GM12878 (cell line): Measurements from ENCODE around the gene IL16. TPM values are rescaled to one million over a fixed set of nuclear protein-coding genes. Genes with fewer than 3 reads are reported as not detected.

ENCODE experiments used
- ATAC-seq: fragments of 200-7000 bp; cut with Tn5 transposase; 3 replicates; pipeline ENCODE4 v1.9.1; 2020; ENCODE audit warnings: mild to moderate bottlenecking, moderate library complexity
- BruUV-seq: library from RNA; stranded (reverse); fragments of 400-500 nt; replicated peaks from 2 replicates; lab custom pipeline; 2021; lab: Mats Ljungman, UMichigan
- CTCF ChIA-PET: fragments of 300-600 bp; sonication (Branson Sonifier 250); formaldehyde crosslinking; extraction: SDS; loops from one replicate; lab custom pipeline; 2021; ENCODE audit warnings: inconsistent platforms; lab: Yijun Ruan, JAX
- POLR2A ChIA-PET: fragments of 350-600 bp; formaldehyde crosslinking; extraction: SDS; loops from one replicate; lab custom pipeline; 2021; ENCODE audit warnings: inconsistent platforms; lab: Charles Lee
- RAD21 ChIA-PET: fragments of 300-600 bp; sonication (Branson Sonifier 250); formaldehyde crosslinking; loops from one replicate; lab custom pipeline; 2023; ENCODE audit warnings: antibody characterized with exemption; ENCODE audit not compliant: unreplicated experiment; lab: Charles Lee
- SMC1A ChIA-PET: fragments of 300-600 bp; sonication (Branson Sonifier 250); formaldehyde crosslinking; loops from one replicate; lab custom pipeline; 2023; ENCODE audit not compliant: unreplicated experiment, uncharacterized antibody; lab: Charles Lee
- DNase-seq: peaks from one replicate; pipeline ENCODE4 v3.0.0-alpha.2; 2011; ENCODE audit warnings: low read depth, low spot score
- FAIRE-seq: peaks from 3 replicates; lab custom pipeline; 2011; peaks lifted over from hg19 to GRCh38; lab: Jason Lieb, UNC
- H2AFZ ChIP-seq: 2 replicates; pipeline ENCODE4 v1.6.0; 2011; ENCODE audit warnings: low read depth, low read length, control low read depth; ENCODE audit not compliant: control insufficient read depth
- H3K27ac ChIP-seq: 2 replicates; pipeline ENCODE4 v1.5.1; 2011; ENCODE audit warnings: control low read depth; ENCODE audit not compliant: control insufficient read depth, insufficient read depth
- H3K27me3 ChIP-seq, 2 experiments: replicated peaks in 1 of 2; 2 replicates each; pipeline versions ENCODE4 v1.6.0 to v1.6.1; 2011; ENCODE audit warnings: low read length in 1 of 2; ENCODE audit not compliant: control insufficient read depth in 2 of 2, insufficient read depth in 2 of 2
- H3K36me3 ChIP-seq, 2 experiments: 2 replicates each; pipeline ENCODE4 v1.5.1; 2011; ENCODE audit warnings: low read length in 1 of 2; ENCODE audit not compliant: control insufficient read depth in 2 of 2, insufficient read depth in 2 of 2
- H3K4me1 ChIP-seq: 2 replicates; pipeline ENCODE4 v1.6.1; 2011; ENCODE audit warnings: mild to moderate bottlenecking, low read length, moderate library complexity, mixed read lengths; ENCODE audit not compliant: control insufficient read depth, insufficient read depth
- H3K4me2 ChIP-seq: 2 replicates; pipeline ENCODE4 v1.6.0; 2011; ENCODE audit warnings: control low read depth; ENCODE audit not compliant: control insufficient read depth, insufficient read depth
- H3K4me3 ChIP-seq: fragments of 200-600 bp; sonication (generic); 2 replicates; pipeline ENCODE4 v1.5.1; 2016
- H3K79me2 ChIP-seq: 2 replicates; pipeline ENCODE4 v1.6.0; 2011; ENCODE audit warnings: low read length; ENCODE audit not compliant: control insufficient read depth, insufficient read depth
- H3K9ac ChIP-seq: 2 replicates; pipeline ENCODE4 v1.8.0; 2011; ENCODE audit warnings: low read length, control low read depth, mixed read lengths; ENCODE audit not compliant: control insufficient read depth, insufficient read depth
- H3K9me3 ChIP-seq: replicated peaks from 3 replicates; pipeline ENCODE4 v1.5.1; 2011; ENCODE audit warnings: mild to moderate bottlenecking, low read length; ENCODE audit not compliant: control insufficient read depth, insufficient read depth
- H4K20me1 ChIP-seq: 2 replicates; pipeline ENCODE4 v1.6.0; 2011; ENCODE audit not compliant: control insufficient read depth, insufficient read depth
- ATF7 ChIP-seq: fragments of 450-650 bp; IDR thresholded peaks from 2 replicates; pipeline ENCODE4 v1.6.1; 2016; ENCODE audit warnings: low read depth, mild to moderate bottlenecking
- BHLHE40 ChIP-seq, 2 experiments: fragments of 450-650 bp in 1 of 2; IDR thresholded peaks; 2 replicates each; pipeline ENCODE4 v1.6.1; 2011 to 2017; ENCODE audit warnings: low read depth in 2 of 2, borderline replicate concordance in 1 of 2, improper control_type of control experiment in 1 of 2, low read length in 1 of 2, mild to moderate bottlenecking in 1 of 2
- CBX3 ChIP-seq: fragments of 200-600 bp; sonication (generic); IDR thresholded peaks from 2 replicates; pipeline ENCODE4 v1.6.1; 2016; ENCODE audit warnings: low read depth, borderline replicate concordance
- CBX5 ChIP-seq: sonication (generic); IDR thresholded peaks from 2 replicates; pipeline ENCODE4 v1.6.1; 2016; ENCODE audit warnings: low read depth, moderate library complexity, mild to moderate bottlenecking, inconsistent platforms
- HDAC6 ChIP-seq: fragments of 200-600 bp; sonication (generic); IDR thresholded peaks from one replicate; pipeline ENCODE4 v1.8.0; 2017; ENCODE audit warnings: antibody characterized with exemption; ENCODE audit not compliant: unreplicated experiment
- HDGF ChIP-seq: fragments of 450-650 bp; IDR thresholded peaks from 2 replicates; pipeline ENCODE4 v1.6.1; 2016; ENCODE audit warnings: antibody characterized with exemption
- MTA2 ChIP-seq: fragments of 450-650 bp; IDR thresholded peaks from 2 replicates; pipeline ENCODE4 v1.6.1; 2016; ENCODE audit warnings: low read depth, mild to moderate bottlenecking, moderate library complexity
- NR2C1 ChIP-seq: fragments of 450-650 bp; IDR thresholded peaks from 2 replicates; pipeline ENCODE4 v1.6.1; 2017; ENCODE audit warnings: antibody characterized with exemption, mild to moderate bottlenecking, moderate library complexity
- RB1 ChIP-seq: fragments of 450-650 bp; formaldehyde crosslinking; IDR thresholded peaks from 2 replicates; pipeline ENCODE4 v1.6.1; 2017; ENCODE audit warnings: mild to moderate bottlenecking, borderline replicate concordance
- STAT1 ChIP-seq: fragments of 450-650 bp; conservative IDR thresholded peaks from 2 replicates; pipeline ENCODE4 v1.6.1; 2014; ENCODE audit warnings: antibody characterized with exemption, mild to moderate bottlenecking
- ZBED1 ChIP-seq: IDR thresholded peaks from 2 replicates; pipeline ENCODE4 v1.6.1; 2016; ENCODE audit warnings: borderline replicate concordance
- ZZZ3 ChIP-seq: IDR thresholded peaks from 2 replicates; pipeline ENCODE4 v1.6.1; 2011; ENCODE audit warnings: low read depth; ENCODE audit not compliant: control insufficient read depth, insufficient read length
- WGBS: methylation state at CpG from one replicate; pipeline ENCODE4 v1.1.6; 2016; ENCODE audit warnings: low lambda C conversion rate; ENCODE audit not compliant: insufficient replicate concordance, insufficient coverage; ENCODE audit errors: missing lambda C conversion rate; 5-methylcytosine and 5-hydroxymethylcytosine counted together
- in situ Hi-C: fragments of 300-500 bp; cut with MboI; formaldehyde crosslinking; loops from 9 replicates; pipeline ENCODE4 v1.14.3; 2018; ENCODE audit warnings: mixed read lengths
- intact Hi-C: fragments of 100-400 bp; cut with micrococcal nuclease; formaldehyde crosslinking; loops from one replicate; pipeline ENCODE4 v1.14.2; 2022; ENCODE audit not compliant: unreplicated experiment
- polyA plus RNA-seq, 11 experiments: library from polyadenylated mRNA; depleted of rRNA in 4 of 11; unstranded in 6 of 11; stranded (reverse) in 5 of 11; fragments of >200 nt; fragmentation: Nextera tagmentation in 4 of 11; fragmentation: Illumina TruSeq in 1 of 11; extraction: Ambion mirVana in 4 of 11; extraction: Trizol in 1 of 11; gene quantifications; 1 replicate in 1 of 11; 2 replicates in 10 of 11; pipeline versions ENCODE4 v1.2.1 to v1.2.3, GENCODE V29; 2011 to 2016; ENCODE audit warnings: inconsistent platforms in 2 of 11, missing spikeins in 2 of 11, low read depth in 1 of 11
- total RNA-seq, 4 experiments: library from RNA; depleted of rRNA in 3 of 4; stranded (reverse); fragments of >200 nt in 3 of 4; fragmentation: Illumina TruSeq in 1 of 4; extraction: Trizol in 1 of 4; gene quantifications; 2 replicates each; pipeline versions ENCODE4 v1.2.1 to v1.2.3, GENCODE V29; 2013 to 2021
- TF ChIP-seq, protein P1 (sequence below): fragments of 450-650 bp; formaldehyde crosslinking; IDR thresholded peaks from 2 replicates; pipeline ENCODE4 v1.5.0; 2022; ENCODE audit warnings: mild to moderate bottlenecking, missing genetic modification characterization
- TF ChIP-seq, protein P2 (sequence below): fragments of 450-650 bp; formaldehyde crosslinking; IDR thresholded peaks from 2 replicates; pipeline ENCODE4 v1.4.0; 2020; ENCODE audit warnings: mild to moderate bottlenecking, moderate library complexity

The IL16 gene
- total and polyA plus RNA-seq, 10 of the 15 experiments (the other 5 are each of a cell fraction or from before 2014, with no cell fraction given): 21.7 to 206 (median 44.5) TPM

DNA sequence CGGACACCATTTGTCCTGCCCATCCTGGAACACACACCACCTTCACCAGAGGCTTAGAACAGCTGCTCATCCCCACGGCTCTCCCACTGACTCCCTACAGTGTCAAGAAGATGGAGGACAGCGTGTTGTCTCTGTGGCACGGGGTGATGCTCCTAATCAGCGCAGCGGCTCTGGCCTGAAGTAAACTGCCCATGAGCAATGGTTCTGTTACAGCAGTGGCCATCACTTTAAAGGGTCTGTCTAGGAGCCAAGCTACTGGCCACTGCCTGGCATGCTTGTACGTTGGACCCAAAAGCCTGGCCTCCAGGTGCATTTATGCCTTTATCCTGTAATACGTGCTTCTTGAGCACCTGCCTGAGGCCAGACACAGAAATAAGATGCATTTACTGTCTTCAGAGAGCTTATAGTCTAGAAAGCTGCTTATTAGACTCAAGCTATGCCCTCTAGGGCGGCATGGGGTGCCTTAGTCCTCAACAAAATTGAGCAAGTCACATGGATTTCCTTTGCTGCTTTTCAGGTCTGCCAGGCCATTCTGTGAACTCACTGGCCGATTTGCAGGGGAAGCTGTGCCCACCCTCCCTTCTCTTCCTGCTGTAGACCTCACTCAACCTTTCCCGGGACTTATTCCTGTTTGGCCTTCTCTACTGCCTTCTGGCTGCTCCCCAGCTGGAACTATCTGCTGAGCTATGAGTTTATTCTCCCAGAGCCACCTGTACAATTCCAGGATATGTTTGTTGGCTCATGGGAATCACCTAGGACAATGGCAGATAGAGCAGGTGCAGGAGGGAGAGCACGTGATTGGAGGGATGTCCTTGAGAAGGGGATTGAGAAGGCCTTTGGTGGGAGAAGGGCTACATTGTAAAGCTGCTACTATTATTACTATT is 75.3 kb downstream of the IL16 start:
- no peak overlapping the region for H3K4me2 ChIP-seq
- RAD21 ChIA-PET: interaction anchor here (1.4 to 7.4 kb wide), 3 partner anchors 20 to 128 kb away, joined by 3 to 137 read pairs (median 32); no protein-coding TSS in a partner anchor
- no peak overlapping the region for H3K27ac ChIP-seq
- TF ChIP-seq, protein P1, sequence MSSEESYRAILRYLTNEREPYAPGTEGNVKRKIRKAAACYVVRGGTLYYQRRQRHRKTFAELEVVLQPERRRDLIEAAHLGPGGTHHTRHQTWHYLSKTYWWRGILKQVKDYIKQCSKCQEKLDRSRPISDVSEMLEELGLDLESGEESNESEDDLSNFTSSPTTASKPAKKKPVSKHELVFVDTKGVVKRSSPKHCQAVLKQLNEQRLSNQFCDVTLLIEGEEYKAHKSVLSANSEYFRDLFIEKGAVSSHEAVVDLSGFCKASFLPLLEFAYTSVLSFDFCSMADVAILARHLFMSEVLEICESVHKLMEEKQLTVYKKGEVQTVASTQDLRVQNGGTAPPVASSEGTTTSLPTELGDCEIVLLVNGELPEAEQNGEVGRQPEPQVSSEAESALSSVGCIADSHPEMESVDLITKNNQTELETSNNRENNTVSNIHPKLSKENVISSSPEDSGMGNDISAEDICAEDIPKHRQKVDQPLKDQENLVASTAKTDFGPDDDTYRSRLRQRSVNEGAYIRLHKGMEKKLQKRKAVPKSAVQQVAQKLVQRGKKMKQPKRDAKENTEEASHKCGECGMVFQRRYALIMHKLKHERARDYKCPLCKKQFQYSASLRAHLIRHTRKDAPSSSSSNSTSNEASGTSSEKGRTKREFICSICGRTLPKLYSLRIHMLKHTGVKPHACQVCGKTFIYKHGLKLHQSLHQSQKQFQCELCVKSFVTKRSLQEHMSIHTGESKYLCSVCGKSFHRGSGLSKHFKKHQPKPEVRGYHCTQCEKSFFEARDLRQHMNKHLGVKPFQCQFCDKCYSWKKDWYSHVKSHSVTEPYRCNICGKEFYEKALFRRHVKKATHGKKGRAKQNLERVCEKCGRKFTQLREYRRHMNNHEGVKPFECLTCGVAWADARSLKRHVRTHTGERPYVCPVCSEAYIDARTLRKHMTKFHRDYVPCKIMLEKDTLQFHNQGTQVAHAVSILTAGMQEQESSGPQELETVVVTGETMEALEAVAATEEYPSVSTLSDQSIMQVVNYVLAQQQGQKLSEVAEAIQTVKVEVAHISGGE: no peak
- TF ChIP-seq BHLHE40 (IDR thresholded peaks at IDR 0.05; ENCODE audit: borderline replicate concordance in 1 of 2, low read depth in 2 of 2, low read length in 1 of 2): no peak
- no peak for TF ChIP-seq HDAC6
- TF ChIP-seq, protein P2, sequence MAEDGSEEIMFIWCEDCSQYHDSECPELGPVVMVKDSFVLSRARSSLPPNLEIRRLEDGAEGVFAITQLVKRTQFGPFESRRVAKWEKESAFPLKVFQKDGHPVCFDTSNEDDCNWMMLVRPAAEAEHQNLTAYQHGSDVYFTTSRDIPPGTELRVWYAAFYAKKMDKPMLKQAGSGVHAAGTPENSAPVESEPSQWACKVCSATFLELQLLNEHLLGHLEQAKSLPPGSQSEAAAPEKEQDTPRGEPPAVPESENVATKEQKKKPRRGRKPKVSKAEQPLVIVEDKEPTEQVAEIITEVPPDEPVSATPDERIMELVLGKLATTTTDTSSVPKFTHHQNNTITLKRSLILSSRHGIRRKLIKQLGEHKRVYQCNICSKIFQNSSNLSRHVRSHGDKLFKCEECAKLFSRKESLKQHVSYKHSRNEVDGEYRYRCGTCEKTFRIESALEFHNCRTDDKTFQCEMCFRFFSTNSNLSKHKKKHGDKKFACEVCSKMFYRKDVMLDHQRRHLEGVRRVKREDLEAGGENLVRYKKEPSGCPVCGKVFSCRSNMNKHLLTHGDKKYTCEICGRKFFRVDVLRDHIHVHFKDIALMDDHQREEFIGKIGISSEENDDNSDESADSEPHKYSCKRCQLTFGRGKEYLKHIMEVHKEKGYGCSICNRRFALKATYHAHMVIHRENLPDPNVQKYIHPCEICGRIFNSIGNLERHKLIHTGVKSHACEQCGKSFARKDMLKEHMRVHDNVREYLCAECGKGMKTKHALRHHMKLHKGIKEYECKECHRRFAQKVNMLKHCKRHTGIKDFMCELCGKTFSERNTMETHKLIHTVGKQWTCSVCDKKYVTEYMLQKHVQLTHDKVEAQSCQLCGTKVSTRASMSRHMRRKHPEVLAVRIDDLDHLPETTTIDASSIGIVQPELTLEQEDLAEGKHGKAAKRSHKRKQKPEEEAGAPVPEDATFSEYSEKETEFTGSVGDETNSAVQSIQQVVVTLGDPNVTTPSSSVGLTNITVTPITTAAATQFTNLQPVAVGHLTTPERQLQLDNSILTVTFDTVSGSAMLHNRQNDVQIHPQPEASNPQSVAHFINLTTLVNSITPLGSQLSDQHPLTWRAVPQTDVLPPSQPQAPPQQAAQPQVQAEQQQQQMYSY (CRISPR knock-in tag): no peak
- TF ChIP-seq RB1: no peak
- TF ChIP-seq STAT1: no peak
- TF ChIP-seq ZZZ3: no peak
- no peak for TF ChIP-seq ZBED1
- no peak for TF ChIP-seq MTA2
- no peak for TF ChIP-seq NR2C1
- TF ChIP-seq CBX5: no peak
- TF ChIP-seq ATF7: no peak
- TF ChIP-seq HDGF: no peak
- no peak for TF ChIP-seq CBX3
- no peaks in the 10 kb centered on the region for H3K27me3 ChIP-seq
- in situ Hi-C loops: no loop called here
- no peaks in the 10 kb centered on the region; the same call in 1 of the 3 replicates for H3K9me3 ChIP-seq
- FAIRE-seq (no peak), ATAC-seq (no peak), DNase-seq (no peak)
- H2AFZ ChIP-seq: no peak overlapping the region
- no peak overlapping the region for H3K4me3 ChIP-seq
- H3K36me3 ChIP-seq: no peaks in the 10 kb centered on the region
- no peaks in the 10 kb centered on the region for H3K79me2 ChIP-seq
- BruUV-seq: no TSS peak
- H3K9ac ChIP-seq: no peak overlapping the region
- intact Hi-C loops: loop anchor here (10.0 kb wide), 1 partner anchor 203 kb away; no protein-coding TSS in a partner anchor
- no peaks in the 10 kb centered on the region for H4K20me1 ChIP-seq
- H3K4me1 ChIP-seq: peaks cover 12% of the 10 kb centered on the region
- CTCF ChIA-PET: interaction anchor here (1.2 to 11.0 kb wide), 3 partner anchors 8 to 128 kb away, joined by 3 to 242 read pairs (median 70); no protein-coding TSS in a partner anchor
- SMC1A ChIA-PET: interaction anchor here (0.7 to 4.8 kb wide), 6 partner anchors 12 to 129 kb away, joined by 3 to 109 read pairs (median 4); no protein-coding TSS in a partner anchor
- POLR2A ChIA-PET: no interaction called here
- 46% methylated on average over 12 of the region's 12 CpGs for whole genome bisulfite sequencing
